Neural progenitor cell (in vitro differentiated cells): Measurements from ENCODE around the gene PLIN3. TPM values are rescaled to one million over a fixed set of nuclear protein-coding genes. Genes with fewer than 3 reads are reported as not detected.
A peak's percentile ranks its signal among the peaks of the same experiment; 100 is the strongest.

Experiments
- DNase-seq: peaks from one replicate; pipeline ENCODE4 v3.0.0-alpha.2; 2016; ENCODE audit warnings: low spot score
- H2AFZ ChIP-seq: fragments of 200-600 bp; sonication (generic); replicated peaks from 2 replicates; pipeline ENCODE4 v1.6.1; 2016; ENCODE audit warnings: antibody characterized with exemption
- H3F3A ChIP-seq: fragments of 200-600 bp; sonication (generic); 2 replicates; pipeline ENCODE4 v1.6.1; 2016; ENCODE audit warnings: antibody characterized with exemption, low read depth
- H3K27ac ChIP-seq: fragments of 200-600 bp; sonication (generic); 2 replicates; pipeline ENCODE4 v1.5.1; 2016; ENCODE audit warnings: mild to moderate bottlenecking
- H3K27me3 ChIP-seq: fragments of 200-600 bp; sonication (generic); 2 replicates; pipeline ENCODE4 v1.6.1; 2016; ENCODE audit warnings: mild to moderate bottlenecking, moderate library complexity
- H3K36me3 ChIP-seq: fragments of 200-600 bp; sonication (generic); 2 replicates; pipeline ENCODE4 v1.5.1; 2016
- H3K4me1 ChIP-seq: fragments of 200-600 bp; sonication (generic); 2 replicates; pipeline ENCODE4 v1.6.1; 2016; ENCODE audit warnings: mixed run types
- H3K4me2 ChIP-seq: fragments of 200-600 bp; sonication (generic); 2 replicates; pipeline ENCODE4 v1.6.1; 2016
- H3K4me3 ChIP-seq: fragments of 200-600 bp; sonication (generic); 2 replicates; pipeline ENCODE4 v1.5.1; 2016
- H3K79me2 ChIP-seq: fragments of 200-600 bp; sonication (generic); 2 replicates; pipeline ENCODE4 v1.6.1; 2016; ENCODE audit warnings: low read depth
- H3K9ac ChIP-seq: fragments of 200-600 bp; sonication (generic); 2 replicates; pipeline ENCODE4 v1.6.1; 2016
- H3K9me3 ChIP-seq: fragments of 200-600 bp; sonication (generic); 2 replicates; pipeline ENCODE4 v1.5.1; 2016; ENCODE audit warnings: low read depth
- H4K20me1 ChIP-seq: fragments of 200-600 bp; sonication (generic); 2 replicates; pipeline ENCODE4 v1.6.1; 2016; ENCODE audit warnings: low read depth
- H3K27ac Mint-ChIP-seq: 3 replicates; pipeline ENCODE4 v1.8.0; 2021; ENCODE audit warnings: mixed read lengths
- H3K27me3 Mint-ChIP-seq: 2 replicates; pipeline ENCODE4 v1.8.0; 2022; ENCODE audit warnings: low read depth, mild to moderate bottlenecking, inconsistent platforms, moderate library complexity, mixed read lengths; ENCODE audit not compliant: insufficient read depth
- H3K36me3 Mint-ChIP-seq: 3 replicates; pipeline ENCODE4 v1.8.0; 2021; ENCODE audit warnings: mixed read lengths
- H3K4me1 Mint-ChIP-seq: 3 replicates; pipeline ENCODE4 v1.8.0; 2021; ENCODE audit warnings: mixed read lengths
- H3K4me3 Mint-ChIP-seq: 3 replicates; pipeline ENCODE4 v1.8.0; 2021; ENCODE audit warnings: mild to moderate bottlenecking, moderate library complexity, mixed read lengths
- H3K9me3 Mint-ChIP-seq: 3 replicates; pipeline ENCODE4 v1.8.0; 2020; ENCODE audit warnings: mixed read lengths
- CTCF ChIP-seq: fragments of 200-600 bp; sonication (generic); IDR thresholded peaks from 2 replicates; pipeline ENCODE4 v1.5.1; 2017; ENCODE audit warnings: antibody characterized with exemption, mild to moderate bottlenecking
- EZH2 ChIP-seq: fragments of 200-600 bp; sonication (generic); IDR thresholded peaks from 2 replicates; pipeline ENCODE4 v1.6.1; 2017; ENCODE audit warnings: antibody characterized with exemption, mild to moderate bottlenecking, moderate library complexity
- EZH2phosphoT487 ChIP-seq: fragments of 200-600 bp; sonication (generic); IDR thresholded peaks from 2 replicates; pipeline ENCODE4 v1.6.1; 2017; ENCODE audit warnings: antibody characterized with exemption
- total RNA-seq: library from RNA; depleted of rRNA; stranded (reverse); fragments of >200 nt; gene quantifications from 2 replicates; pipeline ENCODE4 v1.2.3, GENCODE V29; 2015; ENCODE audit warnings: low replicate concordance

Gene PLIN3
- total RNA-seq: 49.7 and 108 TPM in 2 replicates

- no peaks in the 10 kb centered on the region for H3K36me3 Mint-ChIP-seq
- Histone ChIP-seq H3K4me2 (peak within 1 kb of the TSS; percentile 85), H2AFZ (peak within 1 kb of the TSS; percentile 89), H3K27me3 (no peaks in the 10 kb centered on the region), H3K4me1 (no peaks in the 10 kb centered on the region), H4K20me1 (peaks cover 28% of the 10 kb centered on the region), H3K79me2 (peaks cover 39% of the 10 kb centered on the region), H3K27ac (no peak within 1 kb of the TSS), H3K4me3 (peak within 1 kb of the TSS; percentile 97), H3K9ac (peak within 1 kb of the TSS; percentile 69), H3K9me3 (no peaks in the 10 kb centered on the region), H3K36me3 (no peaks in the 10 kb centered on the region), H3F3A (peaks cover 5% of the 10 kb centered on the region)
- peak; percentile 95 for DNase-seq
- peaks cover 14% of the 10 kb centered on the region for H3K4me1 Mint-ChIP-seq
- H3K4me3 Mint-ChIP-seq: peak within 1 kb of the TSS; percentile 88
- H3K9me3 Mint-ChIP-seq: no peaks in the 10 kb centered on the region
- H3K27me3 Mint-ChIP-seq: peaks cover 11% of the 10 kb centered on the region
- TF ChIP-seq CTCF (no peak), EZH2phosphoT487 (no peak), EZH2 (no peak)
- H3K27ac Mint-ChIP-seq: peak within 1 kb of the TSS; percentile 42
Measured at GRCh38 chr19:4867534-4868285, at the start of gene PLIN3. Gene PLIN3, minus strand, starts transcription at chr19:4867667. Its CDS starts 6,273 bp downstream, at chr19:4861394.

- no peak overlapping the region for H3K9ac ChIP-seq
- no peaks in the 10 kb centered on the region for H3K27me3 ChIP-seq
- H3K36me3 ChIP-seq: no peaks in the 10 kb centered on the region
- H3K9me3 ChIP-seq: no peaks in the 10 kb centered on the region
- H3K4me3 Mint-ChIP-seq: no peak overlapping the region
- H3F3A ChIP-seq: peaks cover 3% of the 10 kb centered on the region
- H3K9me3 Mint-ChIP-seq: no peaks in the 10 kb centered on the region
- no peak for TF ChIP-seq EZH2
- no peak for TF ChIP-seq CTCF
- no peak for TF ChIP-seq EZH2phosphoT487
- H3K36me3 Mint-ChIP-seq: peaks cover 21% of the 10 kb centered on the region
- no peak overlapping the region for H2AFZ ChIP-seq
- peaks cover 27% of the 10 kb centered on the region for H3K4me1 Mint-ChIP-seq
- peak overlapping the region; percentile 91 for H3K27ac Mint-ChIP-seq
- H3K4me1 ChIP-seq: peaks cover 2% of the 10 kb centered on the region
- no peak overlapping the region for H3K27ac ChIP-seq
- peaks cover 100% of the 10 kb centered on the region for H3K79me2 ChIP-seq
- H3K4me2 ChIP-seq: no peak overlapping the region
- peaks cover 4% of the 10 kb centered on the region for H3K27me3 Mint-ChIP-seq
- no peak overlapping the region for H3K4me3 ChIP-seq
- H4K20me1 ChIP-seq: peaks cover 77% of the 10 kb centered on the region
- DNase-seq: no peak
Measured at GRCh38 chr19:4916292-4917082, 49.0 kb upstream of the PLIN3 start.

GRCh38 chr19:4914736-4915501 lies 47.5 kb upstream of the PLIN3 start:
- TF ChIP-seq CTCF (no peak), EZH2 (no peak), EZH2phosphoT487 (no peak)
- Histone ChIP-seq H3K36me3 (no peaks in the 10 kb centered on the region), H3K9ac (no peak overlapping the region), H3K9me3 (no peaks in the 10 kb centered on the region), H3K4me3 (no peak overlapping the region), H4K20me1 (peaks cover 70% of the 10 kb centered on the region), H3K79me2 (peaks cover 100% of the 10 kb centered on the region), H2AFZ (no peak overlapping the region), H3K27me3 (no peaks in the 10 kb centered on the region), H3K4me1 (peaks cover 15% of the 10 kb centered on the region), H3K27ac (no peak overlapping the region), H3F3A (peaks cover 12% of the 10 kb centered on the region), H3K4me2 (no peak overlapping the region)
- Mint-ChIP-seq H3K36me3 (peaks cover 17% of the 10 kb centered on the region), H3K4me1 (peaks cover 38% of the 10 kb centered on the region), H3K27me3 (peaks cover 4% of the 10 kb centered on the region), H3K27ac (no peak overlapping the region), H3K9me3 (no peaks in the 10 kb centered on the region), H3K4me3 (no peak overlapping the region)
- no peak for DNase-seq
